ENCODE results near the gene BPIFB6.

DNA sequence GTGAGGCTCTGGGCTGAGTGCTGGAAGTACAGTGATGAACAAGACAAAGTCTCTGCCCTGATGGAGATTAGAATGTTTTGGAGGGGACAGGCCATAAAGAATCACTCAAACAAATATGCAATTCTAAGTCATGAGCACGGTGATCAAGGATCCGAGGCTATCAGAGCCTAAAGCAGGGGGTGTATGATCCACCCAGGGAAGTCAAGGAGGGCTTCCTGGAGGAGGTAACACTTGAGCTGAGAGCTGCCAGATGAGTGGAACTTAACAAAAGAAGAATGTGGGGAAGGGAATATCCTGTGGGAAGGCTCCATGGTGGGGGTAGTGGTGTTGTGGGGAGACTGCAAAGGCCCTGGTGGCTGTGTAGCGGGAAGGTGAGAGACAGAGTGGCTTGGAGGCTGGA lies 60.2 kb downstream of the BPIFB6 start:
- no peak for TF ChIP-seq POLR2A (IDR thresholded peaks at IDR 0.05)
- TF ChIP-seq, protein P1, sequence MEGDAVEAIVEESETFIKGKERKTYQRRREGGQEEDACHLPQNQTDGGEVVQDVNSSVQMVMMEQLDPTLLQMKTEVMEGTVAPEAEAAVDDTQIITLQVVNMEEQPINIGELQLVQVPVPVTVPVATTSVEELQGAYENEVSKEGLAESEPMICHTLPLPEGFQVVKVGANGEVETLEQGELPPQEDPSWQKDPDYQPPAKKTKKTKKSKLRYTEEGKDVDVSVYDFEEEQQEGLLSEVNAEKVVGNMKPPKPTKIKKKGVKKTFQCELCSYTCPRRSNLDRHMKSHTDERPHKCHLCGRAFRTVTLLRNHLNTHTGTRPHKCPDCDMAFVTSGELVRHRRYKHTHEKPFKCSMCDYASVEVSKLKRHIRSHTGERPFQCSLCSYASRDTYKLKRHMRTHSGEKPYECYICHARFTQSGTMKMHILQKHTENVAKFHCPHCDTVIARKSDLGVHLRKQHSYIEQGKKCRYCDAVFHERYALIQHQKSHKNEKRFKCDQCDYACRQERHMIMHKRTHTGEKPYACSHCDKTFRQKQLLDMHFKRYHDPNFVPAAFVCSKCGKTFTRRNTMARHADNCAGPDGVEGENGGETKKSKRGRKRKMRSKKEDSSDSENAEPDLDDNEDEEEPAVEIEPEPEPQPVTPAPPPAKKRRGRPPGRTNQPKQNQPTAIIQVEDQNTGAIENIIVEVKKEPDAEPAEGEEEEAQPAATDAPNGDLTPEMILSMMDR (IDR thresholded peaks at IDR 0.05) = no peak
